Measurements from ENCODE around the gene ASB11.
"Not testable (repeated sequence)": the region's sequence is repeated elsewhere in the genome, so short reads cannot be mapped to it uniquely, and the experiment has no call there.

GRCh38 chrX:15305899-15306298 lies 9.5 kb downstream of the ASB11 start:
- TF ChIP-seq CTCF (IDR thresholded peaks at IDR 0.05 in 4 of 5, conservative IDR thresholded peaks at IDR 0.05 in 1 of 5); POLR2A (IDR thresholded peaks at IDR 0.05): not testable (repeated sequence)
